ENCODE data around the gene CCDC88B. TPM values are rescaled to one million over a fixed set of nuclear protein-coding genes. Genes with fewer than 3 reads are reported as not detected.

The CCDC88B gene
- total and polyA plus RNA-seq, 2 experiments from 2014 or later: 6.8 to 12.1 TPM

GRCh38 chr11:64369440-64370421 lies 29.7 kb downstream of the CCDC88B start:
- no peak overlapping the region for H3K27ac Mint-ChIP-seq
- Histone ChIP-seq H3K27me3 (ENCODE audit: insufficient read depth) (no peaks in the 10 kb centered on the region), H3K27ac (ENCODE audit: low read depth) (no peak overlapping the region), H2AFZ (0 out of 2 replicates have a peak overlapping the region, but pooled peaks have one; percentile 18), H3K4me2 (no peak overlapping the region; the same call in 1 of the 2 replicates), H3K36me3 (ENCODE audit: insufficient read depth) (no peaks in the 10 kb centered on the region), H4K20me1 (replicated peaks; ENCODE audit: insufficient read depth) (no peaks in the 10 kb centered on the region), H3K79me2 (replicated peaks; ENCODE audit: insufficient read depth) (no peaks in the 10 kb centered on the region), H3K4me1 (ENCODE audit: insufficient read depth) (peaks cover 25% of the 10 kb centered on the region), H3K4me3 (peak overlapping the region; percentile 30; the same call in 1 of the 2 replicates), H3K9me2 (ENCODE audit: insufficient read depth) (no peaks in the 10 kb centered on the region), H3F3A (replicated peaks; ENCODE audit: low read depth) (peaks cover 21% of the 10 kb centered on the region)
- H3K4me1 Mint-ChIP-seq: peaks cover 12% of the 10 kb centered on the region; the same call in 2 of the 3 replicates
- no peaks in the 10 kb centered on the region; the same call in 2 of the 3 replicates for H3K9me3 Mint-ChIP-seq
- peaks cover 26% of the 10 kb centered on the region for H3K27me3 Mint-ChIP-seq (ENCODE audit: insufficient read depth, low read depth, poor library complexity)
- TF ChIP-seq ZNF114 (CRISPR knock-in tag; IDR thresholded peaks at IDR 0.05): no peak
- no peak for TF ChIP-seq STAT1 (IDR thresholded peaks at IDR 0.05; ENCODE audit: unreplicated experiment)
- no peak for TF ChIP-seq REST (IDR thresholded peaks at IDR 0.05; ENCODE audit: unreplicated experiment)
- TF ChIP-seq EZH2 (IDR thresholded peaks at IDR 0.05; ENCODE audit: low read depth, unreplicated experiment): no peak
- TF ChIP-seq ETS1 (IDR thresholded peaks at IDR 0.05): no peak
- no peak for TF ChIP-seq ZNF462 (CRISPR knock-in tag; IDR thresholded peaks at IDR 0.05)
- peak; percentile 43 to 51 for TF ChIP-seq CTCF (conservative IDR thresholded peaks at IDR 0.05; ENCODE audit: low read depth in 2 of 2)
- DNase-seq (ENCODE audit: low spot score) (peak; percentile 60), ATAC-seq (peak; percentile 13)
- peak overlapping the region; percentile 51; the same call in 2 of the 3 replicates for H3K4me3 Mint-ChIP-seq
- H3K36me3 Mint-ChIP-seq (ENCODE audit: low read depth): peaks cover 22% of the 10 kb centered on the region
